Liver (tissue), 3 donors: ENCODE results near the gene TMEM164.
A peak's percentile ranks its signal among the peaks of the same experiment; 100 is the strongest.

Source experiments
- GABPA ChIP-seq, 2 donors: IDR thresholded peaks in 1 of 2; conservative IDR thresholded peaks in 1 of 2; 2 replicates each; pipeline ENCODE4 v1.6.1; 2016; ENCODE audit warnings: antibody characterized with exemption in 2 of 2, mild to moderate bottlenecking in 1 of 2, moderate library complexity in 1 of 2
- JUND ChIP-seq, 2 donors: IDR thresholded peaks; 2 replicates each; pipeline ENCODE4 v1.6.1; 2016; ENCODE audit warnings: antibody characterized with exemption in 2 of 2
- RAD21 ChIP-seq, 2 donors: IDR thresholded peaks; 2 replicates each; pipeline ENCODE4 v1.6.1; 2016; ENCODE audit warnings: antibody characterized with exemption in 2 of 2, mild to moderate bottlenecking in 2 of 2
- RXRA ChIP-seq, 2 donors: IDR thresholded peaks; 2 replicates each; pipeline ENCODE4 v1.6.1; 2017 to 2018; ENCODE audit warnings: antibody characterized with exemption in 2 of 2, mild to moderate bottlenecking in 1 of 2
- TF ChIP-seq, protein P1 (sequence below): fragments of 150-350 bp; IDR thresholded peaks from 2 replicates; pipeline ENCODE4 v1.5.1; 2017; ENCODE audit warnings: improper control_type of control experiment, low read depth, low read length; ENCODE audit not compliant: missing input control
- TF ChIP-seq, protein P2 (sequence below): IDR thresholded peaks from 2 replicates; pipeline ENCODE4 v1.6.1; 2016; ENCODE audit warnings: antibody characterized with exemption
- TF ChIP-seq, protein P3 (sequence below): IDR thresholded peaks from 2 replicates; pipeline ENCODE4 v1.6.1; 2016; ENCODE audit warnings: antibody characterized with exemption, mild to moderate bottlenecking
- donor health status: healthy.
- donor health status: healthy.

DNA sequence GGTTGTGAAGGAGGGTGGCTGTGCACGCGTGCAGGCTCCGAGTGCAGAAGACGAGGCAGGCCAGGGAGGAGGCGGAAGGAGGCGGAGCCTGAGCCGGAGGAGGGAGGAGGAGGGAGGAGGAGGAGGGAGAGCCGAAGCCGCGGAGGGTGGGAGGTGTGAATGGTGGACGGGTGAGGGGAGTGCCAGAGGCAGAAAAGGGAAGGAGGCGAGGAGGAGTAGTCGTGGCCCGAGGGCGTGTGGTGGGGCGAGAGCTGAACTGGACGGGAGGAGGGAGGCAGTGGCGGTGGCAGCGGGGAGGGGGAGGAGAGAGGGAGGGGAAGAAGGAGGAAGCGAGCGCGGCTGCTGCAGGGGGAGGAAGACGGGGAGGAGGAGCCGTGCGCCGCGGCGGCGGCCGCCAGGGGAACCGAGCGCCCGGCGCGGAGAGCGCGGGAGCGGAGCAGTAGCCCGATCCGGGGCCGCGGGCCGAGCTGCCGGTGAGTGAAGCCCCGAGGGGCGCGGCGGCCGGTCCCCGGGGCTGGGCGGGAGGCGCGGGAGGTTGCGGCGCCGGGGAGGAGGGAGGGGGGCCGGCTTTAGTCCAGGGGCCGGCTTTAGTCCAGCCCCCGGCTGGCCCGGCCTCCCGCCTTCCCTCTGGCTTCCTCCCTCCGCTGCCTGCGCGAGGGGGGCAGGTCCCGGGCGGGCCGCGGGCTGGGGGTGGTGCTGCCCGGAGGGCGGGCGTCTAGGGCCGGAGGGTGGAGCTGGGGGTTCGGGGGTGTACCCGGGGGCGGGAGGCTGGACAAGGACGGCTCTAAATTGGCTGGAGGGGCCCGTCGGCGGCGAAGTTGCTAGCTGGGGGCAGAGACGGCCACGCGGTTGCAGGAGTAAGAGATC lies at the start of gene TMEM164:
- TF ChIP-seq GABPA (IDR thresholded peaks at IDR 0.05 in 1 of 2, conservative IDR thresholded peaks at IDR 0.05 in 1 of 2): no peak
- TF ChIP-seq, protein P1, sequence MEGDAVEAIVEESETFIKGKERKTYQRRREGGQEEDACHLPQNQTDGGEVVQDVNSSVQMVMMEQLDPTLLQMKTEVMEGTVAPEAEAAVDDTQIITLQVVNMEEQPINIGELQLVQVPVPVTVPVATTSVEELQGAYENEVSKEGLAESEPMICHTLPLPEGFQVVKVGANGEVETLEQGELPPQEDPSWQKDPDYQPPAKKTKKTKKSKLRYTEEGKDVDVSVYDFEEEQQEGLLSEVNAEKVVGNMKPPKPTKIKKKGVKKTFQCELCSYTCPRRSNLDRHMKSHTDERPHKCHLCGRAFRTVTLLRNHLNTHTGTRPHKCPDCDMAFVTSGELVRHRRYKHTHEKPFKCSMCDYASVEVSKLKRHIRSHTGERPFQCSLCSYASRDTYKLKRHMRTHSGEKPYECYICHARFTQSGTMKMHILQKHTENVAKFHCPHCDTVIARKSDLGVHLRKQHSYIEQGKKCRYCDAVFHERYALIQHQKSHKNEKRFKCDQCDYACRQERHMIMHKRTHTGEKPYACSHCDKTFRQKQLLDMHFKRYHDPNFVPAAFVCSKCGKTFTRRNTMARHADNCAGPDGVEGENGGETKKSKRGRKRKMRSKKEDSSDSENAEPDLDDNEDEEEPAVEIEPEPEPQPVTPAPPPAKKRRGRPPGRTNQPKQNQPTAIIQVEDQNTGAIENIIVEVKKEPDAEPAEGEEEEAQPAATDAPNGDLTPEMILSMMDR: peak; percentile 14
- no peak for TF ChIP-seq RAD21 (IDR thresholded peaks at IDR 0.05)
- TF ChIP-seq, protein P2, sequence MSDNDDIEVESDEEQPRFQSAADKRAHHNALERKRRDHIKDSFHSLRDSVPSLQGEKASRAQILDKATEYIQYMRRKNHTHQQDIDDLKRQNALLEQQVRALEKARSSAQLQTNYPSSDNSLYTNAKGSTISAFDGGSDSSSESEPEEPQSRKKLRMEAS: no peak
- TF ChIP-seq, protein P3, sequence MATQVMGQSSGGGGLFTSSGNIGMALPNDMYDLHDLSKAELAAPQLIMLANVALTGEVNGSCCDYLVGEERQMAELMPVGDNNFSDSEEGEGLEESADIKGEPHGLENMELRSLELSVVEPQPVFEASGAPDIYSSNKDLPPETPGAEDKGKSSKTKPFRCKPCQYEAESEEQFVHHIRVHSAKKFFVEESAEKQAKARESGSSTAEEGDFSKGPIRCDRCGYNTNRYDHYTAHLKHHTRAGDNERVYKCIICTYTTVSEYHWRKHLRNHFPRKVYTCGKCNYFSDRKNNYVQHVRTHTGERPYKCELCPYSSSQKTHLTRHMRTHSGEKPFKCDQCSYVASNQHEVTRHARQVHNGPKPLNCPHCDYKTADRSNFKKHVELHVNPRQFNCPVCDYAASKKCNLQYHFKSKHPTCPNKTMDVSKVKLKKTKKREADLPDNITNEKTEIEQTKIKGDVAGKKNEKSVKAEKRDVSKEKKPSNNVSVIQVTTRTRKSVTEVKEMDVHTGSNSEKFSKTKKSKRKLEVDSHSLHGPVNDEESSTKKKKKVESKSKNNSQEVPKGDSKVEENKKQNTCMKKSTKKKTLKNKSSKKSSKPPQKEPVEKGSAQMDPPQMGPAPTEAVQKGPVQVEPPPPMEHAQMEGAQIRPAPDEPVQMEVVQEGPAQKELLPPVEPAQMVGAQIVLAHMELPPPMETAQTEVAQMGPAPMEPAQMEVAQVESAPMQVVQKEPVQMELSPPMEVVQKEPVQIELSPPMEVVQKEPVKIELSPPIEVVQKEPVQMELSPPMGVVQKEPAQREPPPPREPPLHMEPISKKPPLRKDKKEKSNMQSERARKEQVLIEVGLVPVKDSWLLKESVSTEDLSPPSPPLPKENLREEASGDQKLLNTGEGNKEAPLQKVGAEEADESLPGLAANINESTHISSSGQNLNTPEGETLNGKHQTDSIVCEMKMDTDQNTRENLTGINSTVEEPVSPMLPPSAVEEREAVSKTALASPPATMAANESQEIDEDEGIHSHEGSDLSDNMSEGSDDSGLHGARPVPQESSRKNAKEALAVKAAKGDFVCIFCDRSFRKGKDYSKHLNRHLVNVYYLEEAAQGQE: no peak
- TF ChIP-seq RXRA (IDR thresholded peaks at IDR 0.05): no peak
- TF ChIP-seq JUND (IDR thresholded peaks at IDR 0.05): no peak
